Activated T-cell treated with anti-CD3 and anti-CD28 coated beads, Interleukin-2, amount 50 U/mL, for 72 hours (primary cell): ENCODE data around the gene STARD3NL. TPM values are rescaled to one million over a fixed set of nuclear protein-coding genes. Genes with fewer than 3 reads are reported as not detected.

Experiments used
- ATAC-seq, 2 donors: fragments of 150-1000 bp; cut with Tn5 transposase; replicated peaks in 1 of 2; 2 replicates each; pipeline ENCODE4 v1.10.0; 2021; ENCODE audit warnings: moderate library complexity in 2 of 2, mild to moderate bottlenecking in 1 of 2
- DNase-seq, 2 donors: peaks; one replicate each; pipeline ENCODE4 v3.0.0; 2021 to 2022; ENCODE audit warnings: mixed read lengths in 1 of 2
- H3K27ac Mint-ChIP-seq: one replicate; pipeline ENCODE4 v1.8.0; 2022; ENCODE audit warnings: mild to moderate bottlenecking, moderate library complexity, mixed read lengths
- H3K27me3 Mint-ChIP-seq: one replicate; pipeline ENCODE4 v1.8.0; 2022; ENCODE audit warnings: low read depth, mixed read lengths
- H3K36me3 Mint-ChIP-seq, 2 donors: one replicate each; pipeline ENCODE4 v1.8.0; 2022; ENCODE audit warnings: mixed read lengths in 2 of 2, mild to moderate bottlenecking in 1 of 2; ENCODE audit not compliant: insufficient read depth in 2 of 2
- H3K4me1 Mint-ChIP-seq: one replicate; pipeline ENCODE4 v1.8.0; 2022; ENCODE audit warnings: low read depth, mixed read lengths
- H3K4me3 Mint-ChIP-seq, 2 donors: one replicate each; pipeline ENCODE4 v1.8.0; 2022; ENCODE audit warnings: mild to moderate bottlenecking in 2 of 2, mixed read lengths in 2 of 2, moderate library complexity in 2 of 2
- H3K9me3 Mint-ChIP-seq, 2 donors: one replicate each; pipeline ENCODE4 v1.8.0; 2022; ENCODE audit warnings: mixed read lengths in 2 of 2
- total RNA-seq, 2 donors: library from RNA; stranded (reverse); gene quantifications; one replicate each; pipeline ENCODE4 v1.2.3, GENCODE V29; 2022

Gene STARD3NL
- total RNA-seq: 10 to 100 TPM; 25.8 to 26.7 TPM

GRCh38 chr7:38178004-38178694, at the start of gene STARD3NL:
Gene STARD3NL (plus strand): TSS chr7:38178245. CDS start chr7:38207505, 29,260 bp downstream.
- Mint-ChIP-seq H3K27ac (peak within 1 kb of the TSS; percentile 90), H3K36me3 (peaks cover 0 to 3% of the 10 kb centered on the region in 2 donors), H3K4me1 (peaks cover 59% of the 10 kb centered on the region), H3K4me3 (peak within 1 kb of the TSS; percentile 86 to 98), H3K9me3 (no peaks in the 10 kb centered on the region), H3K27me3 (peaks cover 11% of the 10 kb centered on the region)
- peak; percentile 90 to 93 for DNase-seq
- peak; percentile 98 for ATAC-seq

DNA sequence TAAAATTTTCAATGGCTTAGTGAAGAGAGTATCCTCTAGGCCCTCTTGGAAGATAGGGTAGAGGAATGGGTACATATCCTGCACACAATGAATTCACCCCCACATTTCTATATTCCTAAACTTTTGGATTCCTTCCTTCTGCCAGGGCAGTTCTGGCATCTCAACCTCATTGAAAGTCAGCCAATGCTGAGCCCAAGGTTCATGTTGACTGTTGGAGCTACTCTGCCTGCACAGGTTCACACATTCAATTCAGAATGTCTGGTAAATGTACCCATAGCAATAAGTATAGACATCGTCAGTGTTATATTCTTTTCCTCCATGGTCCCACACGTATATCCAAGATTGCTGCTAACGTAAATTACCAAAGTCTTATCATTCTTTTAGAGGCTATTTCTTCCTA, 48.9 kb upstream of the STARD3NL start:
- Mint-ChIP-seq H3K4me3 (no peak overlapping the region), H3K4me1 (no peaks in the 10 kb centered on the region), H3K36me3 (peaks cover 0 to 1% of the 10 kb centered on the region in 2 donors), H3K27me3 (peaks cover 5% of the 10 kb centered on the region), H3K27ac (no peak overlapping the region), H3K9me3 (no peaks in the 10 kb centered on the region)
- no peak for DNase-seq
- ATAC-seq: no peak

DNA sequence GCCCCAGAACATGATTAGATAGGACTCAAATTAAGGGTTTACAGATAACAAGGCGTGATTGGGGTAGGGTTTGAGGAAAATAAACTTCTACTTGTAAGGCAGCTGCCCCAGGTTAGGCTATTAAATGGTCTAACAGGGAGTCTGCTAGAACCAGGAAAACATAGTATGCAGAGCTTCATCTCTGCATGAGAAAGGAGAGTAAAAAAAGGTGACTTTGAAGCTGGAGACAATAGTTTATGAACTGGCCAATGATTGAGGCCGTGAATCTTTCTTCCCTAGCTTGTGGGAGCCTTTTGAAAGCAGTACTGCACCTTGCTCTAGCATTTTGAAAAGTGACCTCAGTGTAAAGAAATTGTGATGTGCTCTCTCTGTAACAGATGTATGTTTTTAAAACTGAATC, 48.5 kb upstream of the STARD3NL start:
- Mint-ChIP-seq H3K27me3 (peaks cover 6% of the 10 kb centered on the region), H3K9me3 (no peaks in the 10 kb centered on the region), H3K4me3 (no peak overlapping the region), H3K36me3 (peaks cover 0 to 1% of the 10 kb centered on the region in 2 donors), H3K4me1 (no peaks in the 10 kb centered on the region), H3K27ac (no peak overlapping the region)
- ATAC-seq (no peak), DNase-seq (no peak)

DNA sequence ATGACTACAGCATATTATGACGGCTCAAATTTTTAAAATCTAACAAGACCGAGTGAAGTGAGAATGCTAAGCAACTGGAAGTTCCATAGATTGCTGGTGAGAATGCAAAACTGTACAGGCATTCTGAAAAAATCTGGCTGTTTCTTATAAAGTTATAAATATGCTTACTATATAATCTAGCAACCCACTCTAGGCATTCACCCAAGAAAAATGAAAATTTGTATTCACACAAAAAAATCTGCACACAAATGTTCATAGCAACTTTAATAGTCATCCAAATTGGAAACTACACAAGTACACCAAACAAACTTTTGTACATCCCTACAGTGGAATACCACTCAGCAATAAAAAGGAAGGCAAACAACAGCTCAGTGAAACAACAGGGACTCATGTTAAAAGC, 39.9 kb upstream of the STARD3NL start:
- Mint-ChIP-seq H3K4me1 (no peaks in the 10 kb centered on the region), H3K9me3 (no peaks in the 10 kb centered on the region)
- no peak for ATAC-seq

GRCh38 chr7:38141187-38141586, 36.9 kb upstream of the STARD3NL start:
- no peak for ATAC-seq
- Mint-ChIP-seq H3K27ac (no peak overlapping the region), H3K36me3 (no peaks in the 10 kb centered on the region), H3K4me1 (no peaks in the 10 kb centered on the region), H3K4me3 (no peak overlapping the region), H3K27me3 (peaks cover 4% of the 10 kb centered on the region), H3K9me3 (no peaks in the 10 kb centered on the region)
- no peak for DNase-seq

More for the DNA sequence above, 39.9 kb upstream of the STARD3NL start:
- Mint-ChIP-seq H3K27ac (no peak overlapping the region), H3K27me3 (peaks cover 16% of the 10 kb centered on the region), H3K4me3 (no peak overlapping the region), H3K36me3 (no peaks in the 10 kb centered on the region)
- no peak for DNase-seq

DNA sequence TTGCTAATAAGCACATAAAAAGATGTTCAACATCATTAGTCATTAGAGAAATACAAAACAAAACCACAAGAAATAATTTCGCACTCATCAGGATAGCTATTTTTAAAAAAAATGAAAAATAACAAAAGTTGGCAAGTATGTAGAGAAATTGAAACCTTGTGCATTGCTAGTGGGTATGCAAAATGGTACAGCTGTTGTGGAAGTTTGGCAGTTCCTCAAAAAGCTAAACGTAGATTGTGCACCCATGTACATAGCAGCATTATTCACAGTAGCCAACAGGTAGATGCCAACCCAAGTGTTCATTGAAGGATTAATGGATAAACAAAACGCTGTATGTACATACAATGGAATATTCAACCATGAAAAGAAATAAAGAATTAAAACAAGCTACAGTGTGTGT, 35.3 kb upstream of the STARD3NL start:
- ATAC-seq (no peak), DNase-seq (no peak)
- Mint-ChIP-seq H3K27ac (no peak overlapping the region), H3K36me3 (no peaks in the 10 kb centered on the region), H3K4me1 (no peaks in the 10 kb centered on the region), H3K27me3 (peaks cover 12% of the 10 kb centered on the region), H3K4me3 (no peak overlapping the region), H3K9me3 (no peaks in the 10 kb centered on the region)

- DNase-seq: no peak
- H3K27me3 Mint-ChIP-seq: peaks cover 15% of the 10 kb centered on the region
- peaks cover 0 to 3% of the 10 kb centered on the region in 2 donors for H3K9me3 Mint-ChIP-seq
- H3K4me3 Mint-ChIP-seq: no peak overlapping the region
- no peaks in the 10 kb centered on the region for H3K36me3 Mint-ChIP-seq
- no peaks in the 10 kb centered on the region for H3K4me1 Mint-ChIP-seq
- no peak overlapping the region for H3K27ac Mint-ChIP-seq
- ATAC-seq: no peak
Observed at GRCh38 chr7:38147005-38147404, 31.0 kb upstream of the STARD3NL start.

DNA sequence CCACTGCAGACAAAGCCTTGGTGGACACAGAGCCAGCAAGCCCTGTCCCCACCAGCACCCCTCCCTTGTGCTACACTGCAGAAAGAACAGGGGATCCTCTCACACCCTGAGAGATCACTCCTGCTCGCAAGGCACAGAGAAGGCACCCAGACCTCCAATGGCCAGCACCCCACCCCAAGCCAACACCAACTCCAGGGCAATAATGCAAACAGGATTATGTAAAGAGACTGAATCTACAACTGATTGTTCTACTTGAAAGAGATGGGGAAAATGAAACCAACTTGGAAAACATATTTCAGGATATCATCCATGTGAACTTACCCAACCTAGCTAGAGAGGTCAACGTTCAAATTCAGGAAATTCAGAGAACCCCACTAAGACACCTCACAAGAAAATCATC, 26.5 kb upstream of the STARD3NL start:
- H3K4me1 Mint-ChIP-seq: no peaks in the 10 kb centered on the region
- ATAC-seq (no peak), DNase-seq (no peak)
- H3K27ac Mint-ChIP-seq: no peak overlapping the region
- H3K27me3 Mint-ChIP-seq: peaks cover 21% of the 10 kb centered on the region
- no peak overlapping the region for H3K4me3 Mint-ChIP-seq
- H3K36me3 Mint-ChIP-seq: peaks cover 2% of the 10 kb centered on the region in 2 donors
- H3K9me3 Mint-ChIP-seq: peaks cover 5 to 10% of the 10 kb centered on the region in 2 donors

DNA sequence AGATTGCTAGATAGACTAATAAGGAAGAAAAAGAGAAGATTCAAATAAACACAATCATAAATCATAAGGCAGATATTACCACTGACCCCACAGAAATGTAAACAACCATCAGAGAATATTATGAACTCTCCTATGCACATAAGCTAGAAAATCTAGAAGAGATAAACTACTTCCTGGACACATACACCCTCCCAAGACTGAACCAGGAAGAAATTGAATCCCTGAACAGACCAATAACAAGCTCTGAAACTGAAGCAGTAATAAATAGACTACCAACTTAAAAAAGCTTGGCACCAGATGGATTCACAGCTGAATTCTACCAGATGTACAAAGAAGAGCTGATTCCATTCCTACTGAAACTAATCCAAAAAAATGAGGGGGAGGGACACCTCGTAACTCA, 24.5 kb upstream of the STARD3NL start:
- Mint-ChIP-seq H3K36me3 (peaks cover 2% of the 10 kb centered on the region in 2 donors), H3K27ac (no peak overlapping the region), H3K27me3 (peaks cover 6% of the 10 kb centered on the region), H3K9me3 (peaks cover 5 to 10% of the 10 kb centered on the region in 2 donors), H3K4me1 (no peaks in the 10 kb centered on the region), H3K4me3 (no peak overlapping the region)
- ATAC-seq (no peak), DNase-seq (no peak)

DNA sequence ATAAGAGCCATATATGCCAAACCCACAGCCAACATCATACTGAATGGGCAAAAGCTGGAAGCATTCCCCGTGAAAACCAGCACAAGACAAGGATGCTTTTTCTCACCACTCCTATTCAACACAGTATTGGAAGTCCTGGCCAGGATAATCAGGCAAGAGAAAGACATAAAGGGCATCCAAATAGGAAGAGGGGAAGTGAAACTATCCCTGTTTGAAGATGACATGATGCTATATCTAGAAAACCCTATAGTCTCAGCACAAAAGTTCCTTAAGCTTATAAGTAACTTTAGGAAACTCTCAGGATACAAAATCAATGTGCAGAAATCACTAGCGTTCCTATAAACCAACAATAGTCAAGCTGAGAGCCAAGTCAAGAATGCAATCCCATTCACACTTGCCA, 23.8 kb upstream of the STARD3NL start:
- Mint-ChIP-seq H3K27me3 (peaks cover 6% of the 10 kb centered on the region), H3K9me3 (peaks cover 5 to 10% of the 10 kb centered on the region in 2 donors), H3K36me3 (peaks cover 2% of the 10 kb centered on the region in 2 donors), H3K4me3 (no peak overlapping the region), H3K27ac (no peak overlapping the region), H3K4me1 (no peaks in the 10 kb centered on the region)
- no peak for ATAC-seq
- DNase-seq: no peak

DNA sequence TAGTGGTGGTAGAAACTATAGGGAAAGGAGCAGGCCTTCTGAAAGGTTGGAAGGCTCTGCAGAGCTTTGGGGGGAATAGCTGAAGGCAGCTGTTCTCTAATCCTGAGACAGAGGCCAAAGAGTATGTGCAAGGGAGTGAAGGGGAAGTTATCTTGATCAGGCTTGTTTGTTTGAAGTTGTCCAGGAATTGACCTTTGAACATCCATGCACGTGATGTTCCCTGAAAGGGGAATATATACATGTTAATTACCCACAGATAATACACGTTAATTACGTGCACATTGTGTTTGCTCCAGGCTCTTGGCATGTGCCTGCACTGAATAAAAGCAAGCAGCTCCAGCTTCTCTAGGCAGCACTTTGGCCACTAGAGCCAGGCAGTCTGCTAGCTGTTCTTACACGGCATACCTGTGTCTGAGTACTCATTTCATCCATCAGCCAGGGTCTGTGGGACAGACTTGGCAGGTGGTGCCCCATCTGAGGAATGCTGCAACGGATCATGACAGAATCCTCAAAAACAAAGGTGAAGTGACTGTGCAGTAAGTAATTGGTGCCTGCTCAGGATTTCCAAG, 18.0 kb upstream of the STARD3NL start:
- Mint-ChIP-seq H3K27me3 (peaks cover 23% of the 10 kb centered on the region), H3K9me3 (peaks cover 4 to 5% of the 10 kb centered on the region in 2 donors), H3K27ac (no peak overlapping the region), H3K4me3 (no peak overlapping the region), H3K4me1 (no peaks in the 10 kb centered on the region), H3K36me3 (peaks cover 0 to 5% of the 10 kb centered on the region in 2 donors)
- DNase-seq (no peak), ATAC-seq (no peak)

DNA sequence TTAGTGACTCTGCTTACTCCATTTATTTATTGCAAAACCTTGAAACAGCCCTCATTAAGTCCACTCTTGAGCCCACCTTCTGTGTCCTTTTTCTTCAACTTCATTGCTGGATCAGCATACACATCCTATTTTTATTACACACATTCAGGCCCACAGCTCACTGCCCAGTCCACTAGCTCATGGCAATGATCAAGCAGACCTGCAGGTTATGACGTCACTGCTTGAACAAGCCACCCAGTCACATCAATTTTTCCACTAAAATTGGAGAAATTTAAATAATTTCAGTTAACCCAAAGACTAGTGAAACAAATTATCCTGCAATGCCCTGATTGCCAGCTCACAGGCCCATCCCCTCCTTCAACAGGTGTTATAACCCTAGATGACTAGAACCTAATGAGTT, 16.0 kb upstream of the STARD3NL start:
- H3K27ac Mint-ChIP-seq: no peak overlapping the region

DNA sequence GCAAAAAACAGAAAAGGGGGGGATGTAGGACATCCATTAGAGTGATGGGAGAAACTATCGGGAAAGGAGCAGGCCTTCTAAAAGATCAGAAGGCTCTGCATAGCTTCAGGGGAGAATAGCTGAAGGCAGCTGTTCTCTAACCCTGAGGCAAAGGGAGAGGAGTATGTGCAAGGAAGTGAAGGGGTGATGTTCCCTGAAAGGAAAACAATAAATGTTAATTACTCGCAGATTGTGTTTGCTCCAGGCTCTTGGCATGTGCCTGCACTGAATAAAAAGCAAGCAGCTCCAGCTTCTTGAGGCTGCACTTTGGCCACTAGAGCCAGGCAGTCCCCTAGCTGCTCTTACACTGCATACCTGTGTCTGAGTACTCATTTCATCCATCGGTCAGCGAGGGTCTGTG, 14.4 kb upstream of the STARD3NL start:
- Mint-ChIP-seq H3K4me1 (peaks cover 13% of the 10 kb centered on the region), H3K36me3 (peaks cover 0 to 2% of the 10 kb centered on the region in 2 donors), H3K9me3 (peaks cover 0 to 2% of the 10 kb centered on the region in 2 donors), H3K27me3 (peaks cover 31% of the 10 kb centered on the region), H3K27ac (no peak overlapping the region), H3K4me3 (no peak overlapping the region)
- ATAC-seq: no peak
- DNase-seq: no peak

More for the DNA sequence above, 16.0 kb upstream of the STARD3NL start:
- Mint-ChIP-seq H3K36me3 (peaks cover 0 to 2% of the 10 kb centered on the region in 2 donors), H3K4me1 (peaks cover under 1% of the 10 kb centered on the region), H3K27me3 (peaks cover 26% of the 10 kb centered on the region), H3K9me3 (peaks cover 0 to 2% of the 10 kb centered on the region in 2 donors), H3K4me3 (no peak overlapping the region)
- DNase-seq (no peak), ATAC-seq (no peak)
